Progenitor cell of endocrine pancreas (in vitro differentiated cells): Measurements from ENCODE around the gene COL4A6. TPM values are rescaled to one million over a fixed set of nuclear protein-coding genes. Genes with fewer than 3 reads are reported as not detected.
A peak's percentile ranks its signal among the peaks of the same experiment; 100 is the strongest.
"Not testable (repeated sequence)": the region's sequence is repeated elsewhere in the genome, so short reads cannot be mapped to it uniquely, and the experiment has no call there.

Source experiments
- DNase-seq: peaks from one replicate; pipeline ENCODE4 v3.0.0; 2021; ENCODE audit warnings: low spot score; ENCODE audit not compliant: unreplicated experiment
- H3K27ac Mint-ChIP-seq: 2 replicates; pipeline ENCODE4 v1.8.0; 2021; ENCODE audit warnings: mild to moderate bottlenecking, moderate library complexity, mixed read lengths
- H3K27me3 Mint-ChIP-seq: 2 replicates; pipeline ENCODE4 v1.8.0; 2021; ENCODE audit warnings: mixed read lengths
- H3K36me3 Mint-ChIP-seq: 2 replicates; pipeline ENCODE4 v1.8.0; 2022; ENCODE audit warnings: mixed read lengths; ENCODE audit not compliant: insufficient read depth
- H3K4me1 Mint-ChIP-seq: 2 replicates; pipeline ENCODE4 v1.8.0; 2021; ENCODE audit warnings: low read depth, mixed read lengths
- H3K4me3 Mint-ChIP-seq: 2 replicates; pipeline ENCODE4 v1.8.0; 2021; ENCODE audit warnings: low read depth, mild to moderate bottlenecking, moderate library complexity, mixed read lengths
- H3K9me3 Mint-ChIP-seq: 2 replicates; pipeline ENCODE4 v1.8.0; 2021; ENCODE audit warnings: low read depth, mixed read lengths
- total RNA-seq: library from RNA; stranded (reverse); gene quantifications from 2 replicates; pipeline ENCODE4 v1.2.1, GENCODE V29; 2021
- TF ChIP-seq, protein P1 (sequence below): fragments of 200-600 bp; sonication (generic); IDR thresholded peaks from one replicate; pipeline ENCODE4 v1.5.0; 2021; ENCODE audit warnings: antibody characterized with exemption, mild to moderate bottlenecking; ENCODE audit not compliant: unreplicated experiment

Gene COL4A6
- total RNA-seq, 1 donor from 2014 or later = 66.6 TPM

- Mint-ChIP-seq H3K4me3 (no peak overlapping the region), H3K27ac (no peak overlapping the region)
These were observed 25.4 kb downstream of the COL4A6 start for GRCh38 chrX:108412783-108413182.

DNA sequence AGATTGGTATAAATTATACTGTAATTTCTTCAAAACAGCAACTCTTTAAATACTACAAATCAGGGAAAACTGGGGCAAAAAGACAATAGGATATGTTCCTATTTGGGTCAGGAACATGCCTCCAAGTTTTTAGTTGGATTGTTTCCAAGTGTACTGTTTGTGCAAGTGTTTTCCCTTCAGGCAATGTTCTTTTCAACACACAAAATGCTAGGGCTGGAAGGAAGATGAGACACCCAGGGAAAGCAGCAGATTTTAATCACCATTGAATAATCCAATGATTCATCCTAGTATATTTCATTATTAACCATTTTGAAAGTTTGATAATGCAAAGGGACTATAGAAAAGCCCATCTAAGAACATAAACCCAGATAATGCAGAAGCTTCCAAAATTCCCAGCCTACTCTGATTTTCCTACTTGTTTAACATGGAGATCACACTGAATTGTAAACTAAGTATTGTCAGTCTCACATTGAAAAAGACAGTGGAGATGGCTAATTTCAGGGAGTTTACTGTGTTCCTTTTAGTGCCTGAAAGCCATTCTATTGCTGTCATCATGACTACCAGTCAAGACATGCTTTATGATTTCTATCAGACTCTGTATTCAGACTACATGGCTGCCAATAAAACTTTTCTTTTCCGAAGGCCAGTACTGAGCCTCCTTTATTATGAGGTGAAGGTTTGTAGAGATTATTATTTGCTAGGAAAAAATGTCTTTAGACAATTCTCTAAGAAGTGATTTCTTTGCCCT is 38.6 kb downstream of the COL4A6 start:
- peaks cover 25% of the 10 kb centered on the region for H3K4me1 Mint-ChIP-seq
- no peaks in the 10 kb centered on the region for H3K9me3 Mint-ChIP-seq
- TF ChIP-seq, protein P1, sequence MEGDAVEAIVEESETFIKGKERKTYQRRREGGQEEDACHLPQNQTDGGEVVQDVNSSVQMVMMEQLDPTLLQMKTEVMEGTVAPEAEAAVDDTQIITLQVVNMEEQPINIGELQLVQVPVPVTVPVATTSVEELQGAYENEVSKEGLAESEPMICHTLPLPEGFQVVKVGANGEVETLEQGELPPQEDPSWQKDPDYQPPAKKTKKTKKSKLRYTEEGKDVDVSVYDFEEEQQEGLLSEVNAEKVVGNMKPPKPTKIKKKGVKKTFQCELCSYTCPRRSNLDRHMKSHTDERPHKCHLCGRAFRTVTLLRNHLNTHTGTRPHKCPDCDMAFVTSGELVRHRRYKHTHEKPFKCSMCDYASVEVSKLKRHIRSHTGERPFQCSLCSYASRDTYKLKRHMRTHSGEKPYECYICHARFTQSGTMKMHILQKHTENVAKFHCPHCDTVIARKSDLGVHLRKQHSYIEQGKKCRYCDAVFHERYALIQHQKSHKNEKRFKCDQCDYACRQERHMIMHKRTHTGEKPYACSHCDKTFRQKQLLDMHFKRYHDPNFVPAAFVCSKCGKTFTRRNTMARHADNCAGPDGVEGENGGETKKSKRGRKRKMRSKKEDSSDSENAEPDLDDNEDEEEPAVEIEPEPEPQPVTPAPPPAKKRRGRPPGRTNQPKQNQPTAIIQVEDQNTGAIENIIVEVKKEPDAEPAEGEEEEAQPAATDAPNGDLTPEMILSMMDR = no peak
- no peak for DNase-seq
- no peak overlapping the region for H3K27ac Mint-ChIP-seq
- no peak overlapping the region for H3K4me3 Mint-ChIP-seq
- no peaks in the 10 kb centered on the region for H3K27me3 Mint-ChIP-seq
- no peaks in the 10 kb centered on the region for H3K36me3 Mint-ChIP-seq

More at GRCh38 chrX:108412783-108413182, 25.4 kb downstream of the COL4A6 start:
- H3K36me3 Mint-ChIP-seq = peaks cover 2% of the 10 kb centered on the region
- no peak for DNase-seq
- TF ChIP-seq, protein P1 = no peak
- no peaks in the 10 kb centered on the region for H3K27me3 Mint-ChIP-seq
- peaks cover 30% of the 10 kb centered on the region for H3K4me1 Mint-ChIP-seq
- no peaks in the 10 kb centered on the region for H3K9me3 Mint-ChIP-seq

DNA sequence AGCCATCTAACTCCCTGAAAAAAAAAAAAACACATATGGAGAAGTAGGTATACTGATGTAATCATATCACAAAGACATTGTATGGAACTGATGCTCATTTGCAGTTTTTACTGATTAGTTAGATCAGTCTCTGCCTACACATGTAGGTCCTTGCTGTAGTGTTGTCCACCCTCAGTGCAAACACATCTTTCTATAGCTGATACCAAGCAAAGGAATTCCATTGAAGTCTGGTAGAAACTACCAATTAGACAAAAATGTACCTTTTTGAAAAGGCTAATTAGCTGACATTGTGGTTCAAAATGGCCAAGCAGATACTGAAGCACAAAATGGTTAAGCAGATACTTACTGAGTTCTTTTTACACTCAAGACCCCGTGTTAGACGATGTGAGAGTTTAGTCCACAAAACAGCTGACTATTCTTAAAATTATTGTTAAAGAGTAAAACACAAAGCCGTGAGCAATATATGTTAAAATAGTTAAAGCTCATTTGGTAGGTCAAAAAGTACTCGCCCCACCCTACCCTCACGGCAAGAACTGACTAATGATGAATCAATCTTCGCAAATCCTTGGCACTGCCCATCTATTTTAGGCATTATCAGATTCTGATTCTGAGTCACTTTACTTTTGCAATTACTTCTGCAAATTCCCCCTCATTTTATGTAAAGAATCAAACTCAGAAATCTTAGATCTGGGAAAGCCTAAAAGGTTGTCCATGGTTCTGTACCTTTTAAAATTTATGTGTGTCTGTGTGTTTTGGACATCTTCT is 40.4 kb downstream of the COL4A6 start:
- Mint-ChIP-seq H3K27me3 (no peaks in the 10 kb centered on the region), H3K4me3 (no peak overlapping the region), H3K9me3 (no peaks in the 10 kb centered on the region), H3K36me3 (peaks cover 1% of the 10 kb centered on the region), H3K27ac (peak overlapping the region; percentile 95), H3K4me1 (peaks cover 25% of the 10 kb centered on the region)
- TF ChIP-seq, protein P1 = no peak
- DNase-seq = no peak

DNA sequence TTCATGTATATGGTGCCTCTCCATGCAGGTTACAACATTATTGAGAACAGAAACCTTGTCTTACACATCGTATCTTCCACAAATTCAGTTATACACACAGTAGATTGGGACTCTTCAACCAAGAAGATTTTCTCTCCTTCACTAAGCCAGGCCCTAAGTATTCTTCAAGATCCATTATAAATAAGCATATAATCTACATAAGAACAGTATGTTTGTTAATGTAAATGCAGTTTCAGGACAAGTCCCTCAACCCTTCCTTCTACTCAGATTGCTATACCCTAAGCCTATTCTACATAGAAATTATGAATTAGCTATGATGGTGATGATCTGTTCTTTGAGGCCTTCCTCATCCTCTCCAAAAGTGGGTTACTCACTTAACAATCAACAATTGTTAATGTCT is 41.2 kb downstream of the COL4A6 start:
- no peaks in the 10 kb centered on the region for H3K27me3 Mint-ChIP-seq
- TF ChIP-seq, protein P1 = no peak
- no peak overlapping the region for H3K4me3 Mint-ChIP-seq
- DNase-seq = no peak
- peak overlapping the region; percentile 95 for H3K27ac Mint-ChIP-seq
- H3K36me3 Mint-ChIP-seq = peaks cover 4% of the 10 kb centered on the region
- no peaks in the 10 kb centered on the region for H3K9me3 Mint-ChIP-seq
- H3K4me1 Mint-ChIP-seq = peaks cover 25% of the 10 kb centered on the region

DNA sequence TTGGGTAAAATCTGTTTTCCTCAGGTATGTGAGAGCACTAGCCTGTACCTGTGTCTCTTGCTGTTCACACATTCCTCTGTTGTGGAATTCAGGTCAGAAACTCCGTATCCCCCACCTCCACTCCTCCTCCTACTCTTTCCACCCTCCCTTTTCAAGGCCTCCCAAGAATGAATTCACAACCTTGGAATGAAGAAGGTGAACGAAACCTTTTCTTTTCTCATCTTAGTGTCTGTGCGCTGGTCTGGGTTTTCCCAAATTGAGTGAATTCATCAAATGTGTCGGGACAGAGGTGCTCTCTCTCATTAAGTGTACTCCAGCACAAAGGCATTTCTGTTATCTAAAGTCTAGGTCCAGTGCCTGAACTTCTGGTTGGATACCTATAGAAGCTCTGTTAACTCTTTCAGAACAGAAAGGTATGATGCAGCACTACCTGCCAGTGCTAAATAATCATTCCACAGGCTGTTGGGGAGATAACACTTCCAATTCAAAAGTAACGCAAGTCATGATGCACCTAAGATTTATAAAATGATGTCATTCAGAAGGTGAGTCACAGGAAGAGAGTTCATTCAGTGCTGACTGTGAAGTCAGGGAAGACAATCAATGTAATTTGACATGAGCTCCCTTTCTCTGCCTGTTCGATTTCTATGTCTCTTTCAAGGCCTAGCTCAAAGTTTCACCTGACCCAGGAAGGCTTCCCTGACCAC is 41.9 kb downstream of the COL4A6 start:
- peak overlapping the region; percentile 29 for H3K4me3 Mint-ChIP-seq
- no peaks in the 10 kb centered on the region for H3K27me3 Mint-ChIP-seq
- H3K27ac Mint-ChIP-seq = peak overlapping the region; percentile 95
- peaks cover 7% of the 10 kb centered on the region for H3K36me3 Mint-ChIP-seq
- H3K4me1 Mint-ChIP-seq = peaks cover 26% of the 10 kb centered on the region
- TF ChIP-seq, protein P1 = no peak
- DNase-seq = no peak
- H3K9me3 Mint-ChIP-seq = no peaks in the 10 kb centered on the region

DNA sequence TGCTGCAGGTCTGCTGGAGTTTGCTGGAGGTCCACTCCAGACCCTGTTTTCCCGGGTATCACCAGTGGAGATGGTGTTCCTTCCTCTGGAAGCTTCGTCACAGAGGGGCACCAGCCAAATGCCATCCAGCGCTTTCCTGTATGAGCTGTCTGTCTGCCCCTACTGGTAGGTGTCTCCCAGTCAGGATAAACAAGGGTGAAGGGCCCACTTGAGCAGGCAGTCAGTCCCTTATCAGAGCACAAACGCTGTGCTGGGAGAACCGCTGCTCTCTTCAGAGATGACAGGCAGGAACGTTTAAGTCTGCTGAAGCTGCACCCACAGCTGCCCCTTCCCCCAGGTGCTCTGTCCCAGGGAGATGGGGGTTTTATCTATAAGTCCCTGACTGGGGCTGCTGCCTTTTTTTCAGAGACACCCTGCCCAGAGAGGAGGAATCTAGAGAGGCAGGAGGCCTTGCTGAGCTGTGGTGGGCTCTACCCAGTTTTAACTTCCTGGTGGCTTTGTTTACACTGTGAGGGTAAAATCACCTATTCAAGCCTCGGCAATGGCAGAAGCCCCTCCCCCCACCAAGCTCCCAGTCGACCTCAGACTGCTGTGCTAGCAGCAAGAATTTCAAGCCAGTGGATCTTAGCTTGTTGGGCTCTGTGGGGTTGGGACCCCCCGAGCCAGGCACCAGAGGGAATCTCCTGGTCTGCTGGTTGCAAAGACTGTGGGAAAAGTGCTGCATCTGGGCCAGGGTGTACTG is 47.1 kb downstream of the COL4A6 start:
- H3K27ac Mint-ChIP-seq, H3K4me1 Mint-ChIP-seq, H3K4me3 Mint-ChIP-seq, DNase-seq, H3K27me3 Mint-ChIP-seq: not testable (repeated sequence)
- peaks cover 36% of the 10 kb centered on the region for H3K9me3 Mint-ChIP-seq
- peaks cover 33% of the 10 kb centered on the region for H3K36me3 Mint-ChIP-seq
